Fibroblast of skin of abdomen (primary cell): ENCODE results near the gene TXNDC5.

Experiments
- DNase-seq: peaks from one replicate; pipeline ENCODE4 v3.0.0-alpha.2; 2013

The TXNDC5 gene

DNA sequence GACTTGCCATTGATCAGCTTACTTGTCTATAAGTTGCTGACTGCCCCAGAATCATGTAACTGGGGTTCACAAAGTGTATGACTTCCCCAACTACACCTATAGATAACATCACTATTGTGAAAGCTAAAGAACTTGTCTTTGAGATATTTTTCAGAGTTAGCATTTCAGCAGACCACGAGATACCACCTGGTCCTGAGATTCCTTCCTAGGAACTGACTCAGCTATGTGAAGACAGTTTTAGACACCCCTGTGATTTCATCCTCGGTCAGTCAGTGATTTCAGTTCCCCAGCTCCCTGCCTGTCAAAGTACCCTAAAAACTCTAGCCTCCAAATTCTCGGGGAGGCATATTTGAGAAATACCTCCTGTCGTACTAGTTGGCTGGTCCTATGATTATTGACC is 62.4 kb downstream of the TXNDC5 start:
- peak; percentile 17 for DNase-seq

- DNase-seq = peak; percentile 54
These were observed 63.4 kb downstream of the TXNDC5 start for GRCh38 chr6:7846966-7847818.

DNA sequence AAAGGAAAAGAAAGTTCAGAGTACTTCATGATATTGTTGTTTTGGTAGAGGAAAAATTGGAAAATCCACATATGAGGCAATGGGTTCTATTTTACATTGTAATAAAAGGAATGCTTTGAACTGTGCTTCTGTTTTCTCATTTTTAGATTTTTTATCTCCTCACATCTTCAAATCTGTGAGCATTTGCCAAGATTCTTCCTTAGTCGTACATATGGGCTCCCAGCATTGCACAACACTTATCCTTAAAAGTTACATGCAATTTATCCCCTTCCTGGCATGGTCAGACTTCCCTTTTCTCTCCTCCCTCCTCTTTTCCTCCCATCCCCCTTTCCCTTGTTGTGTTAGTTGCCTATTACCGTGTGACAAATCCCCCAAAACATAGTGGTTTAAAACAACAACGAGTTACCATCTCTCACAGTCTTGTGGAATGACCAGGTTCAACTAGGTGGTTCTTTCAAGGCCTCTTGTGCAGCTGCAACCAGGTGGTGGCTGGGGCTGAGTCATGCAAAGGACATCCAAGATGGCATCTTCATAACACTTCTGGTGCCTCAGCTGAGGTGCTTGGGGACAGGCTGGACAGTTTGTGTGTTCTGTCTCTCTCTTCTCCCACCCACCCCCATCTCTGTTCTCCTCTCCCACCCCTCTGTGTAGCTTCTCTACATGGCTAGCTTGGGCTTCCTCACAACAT is 68.7 kb downstream of the TXNDC5 start:
- DNase-seq = peak; percentile 47

GRCh38 chr6:7836371-7837026 is 74.1 kb downstream of the TXNDC5 start:
- no peak for DNase-seq

- no peak for DNase-seq
These were observed 76.9 kb downstream of the TXNDC5 start for GRCh38 chr6:7833751-7834070.

DNA sequence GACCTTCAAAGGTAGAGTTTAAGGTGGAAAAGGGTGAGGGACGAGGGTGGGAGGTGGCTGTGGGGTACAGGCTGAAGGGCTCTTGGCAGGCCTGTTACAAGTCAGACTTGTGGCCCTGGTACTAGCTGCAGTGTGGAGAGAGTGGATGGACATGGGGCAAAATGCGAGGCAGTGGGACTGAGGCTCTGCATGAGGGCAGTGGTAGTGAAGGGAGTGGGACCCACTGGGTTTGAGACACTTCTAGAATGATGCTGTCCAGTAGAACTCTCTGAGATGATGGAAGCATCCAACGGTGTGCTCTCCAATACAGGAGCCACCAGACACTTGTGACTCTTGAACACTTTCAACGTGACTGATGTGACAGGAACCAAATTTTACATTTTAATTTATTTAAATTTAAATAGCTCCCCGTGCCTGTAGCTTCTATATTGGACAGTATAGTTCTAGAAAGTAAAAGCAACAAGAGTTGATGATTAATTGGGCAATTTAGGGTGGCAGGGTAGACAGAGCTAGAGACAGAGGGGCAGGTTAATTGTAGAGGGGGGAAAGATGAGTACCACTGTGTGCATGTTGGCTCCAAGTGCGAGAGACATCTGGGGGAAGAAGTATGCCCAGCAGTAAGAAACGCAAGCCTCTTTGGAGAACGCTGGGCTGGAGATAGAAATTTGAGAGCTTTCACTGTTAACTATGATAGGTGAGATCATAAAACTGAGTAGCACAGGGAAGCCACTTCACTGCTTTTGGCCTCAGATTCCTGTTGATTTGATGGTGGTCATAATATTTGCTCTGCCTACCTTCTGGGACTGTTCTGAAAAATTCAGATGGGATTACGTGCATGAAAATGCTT is 77.5 kb downstream of the TXNDC5 start:
- no peak for DNase-seq
